GM19455 (cell line): ENCODE results near the gene ZNF480.
A peak's percentile ranks its signal among the peaks of the same experiment; 100 is the strongest.
"Not testable (repeated sequence)": the region's sequence is repeated elsewhere in the genome, so short reads cannot be mapped to it uniquely, and the experiment has no call there.

Experiments used
- ATAC-seq: cut with Tn5 transposase; IDR thresholded peaks from one replicate; pipeline ENCODE4 v1.9.1; 2021; ENCODE audit not compliant: unreplicated experiment

Gene ZNF480

DNA sequence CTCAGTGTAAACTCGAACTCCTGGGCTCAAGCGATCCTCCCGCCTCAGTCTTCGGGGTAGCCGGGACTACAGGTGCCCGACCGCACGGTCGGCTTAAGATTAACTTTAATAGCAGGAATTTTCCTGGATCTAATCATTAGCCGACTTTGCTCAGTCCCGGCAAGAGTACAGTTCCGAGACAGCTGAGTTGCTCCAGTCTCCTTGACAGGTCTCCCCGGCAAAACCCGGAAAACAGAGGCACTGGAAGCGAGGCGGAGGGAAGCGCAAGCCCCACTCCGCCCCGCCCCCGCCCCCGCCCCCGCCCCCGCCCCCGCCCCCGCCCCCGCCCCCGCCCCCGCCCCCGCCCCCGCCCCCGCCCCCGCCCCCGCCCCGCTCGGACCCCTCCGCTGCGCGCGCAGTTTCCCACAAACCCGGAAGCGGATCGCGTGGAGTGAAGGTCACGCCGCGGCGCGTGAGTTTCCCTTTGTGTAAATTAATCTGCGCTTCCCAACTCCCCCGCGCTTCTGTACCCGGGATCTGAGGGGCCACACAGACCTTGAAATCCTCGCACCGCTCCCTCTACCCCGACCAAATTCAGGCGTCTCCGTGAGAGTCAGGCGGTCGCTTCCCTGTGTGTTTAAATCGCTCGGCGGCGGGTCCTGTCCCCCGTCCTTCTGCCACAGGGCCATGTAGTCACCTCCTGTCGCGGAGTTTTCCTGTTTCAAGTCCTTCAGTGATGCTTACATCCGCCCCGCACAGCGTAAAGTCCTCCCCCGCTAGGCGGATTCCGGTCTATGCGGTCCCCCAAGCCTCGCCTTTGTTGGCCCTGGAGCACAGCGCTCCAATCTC lies at the start of gene ZNF480:
Gene ZNF480, plus strand, starts transcription at position 397 of the 828 bp plus-strand sequence. CDS start 3,244 bp downstream, outside the sequence.
- no peak for ATAC-seq

GRCh38 chr19:52248241-52248640 lies 48.7 kb upstream of the ZNF480 start:
- ATAC-seq: no peak

GRCh38 chr19:52258426-52258825 lies 38.5 kb upstream of the ZNF480 start:
- no peak for ATAC-seq

DNA sequence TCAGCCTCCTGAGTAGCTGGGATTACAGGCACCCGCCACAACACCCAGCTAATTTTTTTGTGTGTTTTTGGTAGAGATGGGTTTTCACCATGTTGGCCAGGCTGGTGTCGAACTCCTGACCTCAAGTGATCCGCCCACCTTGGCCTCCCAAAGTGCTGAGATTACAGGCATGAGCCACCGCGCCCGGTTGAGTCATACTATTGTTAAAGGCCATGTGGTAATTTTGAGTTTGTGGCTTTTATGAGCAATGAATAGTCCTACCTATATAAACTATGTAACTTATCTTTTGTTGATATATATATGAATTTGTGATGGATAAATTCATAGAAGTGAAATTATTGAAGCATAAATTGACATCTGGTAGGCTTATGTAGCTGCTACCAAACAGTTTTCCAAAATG lies 31.4 kb upstream of the ZNF480 start:
- ATAC-seq: not testable (repeated sequence)

- peak; percentile 88 for ATAC-seq
These were observed 27.4 kb upstream of the ZNF480 start, which contains the start of gene ZNF766 for GRCh38 chr19:52269338-52270261. ZNF766 (plus strand) TSS chr19:52269587; CDS start chr19:52269614, 27 bp downstream.

- ATAC-seq: no peak
These were observed 26.6 kb upstream of the ZNF480 start for GRCh38 chr19:52270266-52270885.

DNA sequence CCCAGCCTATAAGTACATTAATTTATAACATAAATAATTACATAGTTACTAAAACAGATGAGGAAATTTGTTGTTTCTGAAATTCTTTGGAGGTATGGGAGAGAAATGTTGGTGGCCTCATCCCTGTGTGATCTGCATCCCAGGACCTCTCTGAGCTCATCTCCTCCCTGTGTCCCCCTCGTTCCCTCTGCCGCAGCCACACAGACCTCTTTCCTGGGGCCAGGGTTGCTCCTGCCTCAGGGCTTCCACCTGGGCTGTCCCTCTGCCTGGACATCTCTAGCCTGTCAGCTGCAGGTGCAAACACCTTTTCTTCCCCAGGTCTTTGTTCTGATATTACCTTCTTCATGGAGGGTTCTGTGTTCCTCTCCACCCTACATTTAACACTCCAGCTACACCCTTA lies 23.7 kb upstream of the ZNF480 start:
- no peak for ATAC-seq

- ATAC-seq: no peak
These were observed 22.8 kb upstream of the ZNF480 start for GRCh38 chr19:52274191-52274590.

DNA sequence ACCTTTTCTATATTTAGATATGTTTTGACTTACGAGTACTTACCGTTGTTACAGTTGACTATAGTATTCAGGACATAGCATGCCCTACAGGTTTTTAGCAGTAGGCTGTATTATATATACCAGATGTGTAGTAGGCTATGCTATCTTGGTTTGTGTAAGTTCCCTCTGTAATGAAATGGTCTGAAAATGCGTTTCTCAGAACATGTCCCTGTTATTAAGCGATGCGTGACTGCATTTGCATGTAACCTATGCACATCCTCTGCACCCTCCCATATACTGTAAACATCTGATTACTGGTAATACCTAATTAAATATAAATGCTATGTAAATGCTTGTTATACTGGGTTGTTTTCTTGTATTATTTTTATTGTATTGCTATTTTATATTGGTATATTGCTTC lies 21.0 kb upstream of the ZNF480 start:
- no peak for ATAC-seq

DNA sequence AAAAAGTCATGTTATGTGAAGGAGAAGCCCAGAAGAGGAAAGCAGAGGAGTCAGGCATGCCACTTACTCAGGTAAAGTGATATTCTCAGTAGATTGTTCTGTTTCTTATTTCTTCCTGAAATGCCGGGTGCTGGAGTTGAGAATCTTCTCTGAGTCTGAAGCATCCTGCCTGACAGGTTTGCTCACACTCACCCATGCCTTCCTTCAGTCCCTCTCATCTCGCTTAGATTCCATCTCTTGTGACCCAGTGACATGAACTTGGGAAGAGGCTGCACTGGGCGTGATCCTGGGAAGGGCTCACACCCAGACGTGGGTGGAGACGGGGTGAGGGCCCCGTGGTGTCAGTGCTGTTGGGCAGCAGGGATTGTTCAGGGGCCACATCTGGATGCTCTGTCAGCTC lies 19.5 kb upstream of the ZNF480 start:
- no peak for ATAC-seq

DNA sequence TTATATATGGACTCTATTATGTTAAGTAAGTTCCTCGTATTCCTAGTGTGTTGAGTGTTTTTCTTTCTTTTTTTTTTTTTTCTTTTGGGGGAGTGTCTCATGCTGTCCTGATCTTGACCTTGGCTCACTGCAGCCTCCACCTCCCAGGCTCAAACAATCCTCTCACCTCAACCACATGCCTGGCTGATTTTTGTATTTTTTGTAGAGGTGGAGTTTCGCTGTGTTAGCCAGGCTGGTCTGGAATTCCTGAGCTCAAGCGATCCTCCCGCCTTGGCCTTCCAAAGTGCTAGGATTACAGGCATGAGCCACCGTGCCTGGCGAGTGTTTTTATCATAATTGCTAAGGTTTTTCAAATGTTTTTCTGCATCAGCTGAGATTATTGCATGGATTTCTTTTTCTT lies 10.7 kb upstream of the ZNF480 start:
- ATAC-seq: no peak

DNA sequence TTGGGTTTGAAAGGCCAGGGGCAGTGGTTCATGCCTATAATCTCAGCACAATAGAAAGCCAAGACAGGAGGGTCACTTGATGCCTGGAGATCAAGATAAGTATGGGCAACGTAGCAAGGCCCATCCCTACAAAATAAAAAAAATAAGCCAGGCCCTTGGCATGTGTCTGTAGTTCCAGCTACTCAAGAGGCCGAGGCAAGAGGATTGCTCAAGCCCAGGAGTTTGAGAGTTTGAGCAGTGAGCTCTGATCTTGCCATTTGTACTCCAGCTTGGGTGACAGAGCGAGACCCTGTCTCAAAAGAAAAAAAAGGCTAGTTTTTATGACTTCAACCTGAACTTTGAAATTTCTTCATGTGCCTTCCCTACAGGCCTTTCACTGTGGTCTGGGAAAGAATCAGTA lies 5.2 kb upstream of the ZNF480 start:
- no peak for ATAC-seq

GRCh38 chr19:52292946-52293345 lies 4.0 kb upstream of the ZNF480 start:
- not testable (repeated sequence) for ATAC-seq

DNA sequence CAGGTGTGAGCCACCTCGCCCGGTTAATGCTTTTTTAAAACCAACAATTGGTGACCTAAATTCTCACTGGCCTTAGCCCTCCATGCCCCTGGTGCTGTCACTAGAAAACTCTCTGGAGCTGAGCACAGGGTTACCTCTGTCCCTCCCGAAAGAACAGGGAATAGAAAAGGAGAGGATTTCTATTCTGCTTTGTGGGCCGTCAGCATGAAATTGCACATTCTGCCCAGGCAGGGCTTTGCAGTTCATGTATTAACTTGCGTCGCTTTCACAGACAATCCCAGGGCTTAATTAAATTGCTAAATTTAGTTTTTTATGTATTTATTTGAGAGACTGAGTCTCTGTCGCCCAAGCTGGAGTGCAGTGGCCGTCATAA lies 583 bp upstream of the ZNF480 start:
- no peak for ATAC-seq

DNA sequence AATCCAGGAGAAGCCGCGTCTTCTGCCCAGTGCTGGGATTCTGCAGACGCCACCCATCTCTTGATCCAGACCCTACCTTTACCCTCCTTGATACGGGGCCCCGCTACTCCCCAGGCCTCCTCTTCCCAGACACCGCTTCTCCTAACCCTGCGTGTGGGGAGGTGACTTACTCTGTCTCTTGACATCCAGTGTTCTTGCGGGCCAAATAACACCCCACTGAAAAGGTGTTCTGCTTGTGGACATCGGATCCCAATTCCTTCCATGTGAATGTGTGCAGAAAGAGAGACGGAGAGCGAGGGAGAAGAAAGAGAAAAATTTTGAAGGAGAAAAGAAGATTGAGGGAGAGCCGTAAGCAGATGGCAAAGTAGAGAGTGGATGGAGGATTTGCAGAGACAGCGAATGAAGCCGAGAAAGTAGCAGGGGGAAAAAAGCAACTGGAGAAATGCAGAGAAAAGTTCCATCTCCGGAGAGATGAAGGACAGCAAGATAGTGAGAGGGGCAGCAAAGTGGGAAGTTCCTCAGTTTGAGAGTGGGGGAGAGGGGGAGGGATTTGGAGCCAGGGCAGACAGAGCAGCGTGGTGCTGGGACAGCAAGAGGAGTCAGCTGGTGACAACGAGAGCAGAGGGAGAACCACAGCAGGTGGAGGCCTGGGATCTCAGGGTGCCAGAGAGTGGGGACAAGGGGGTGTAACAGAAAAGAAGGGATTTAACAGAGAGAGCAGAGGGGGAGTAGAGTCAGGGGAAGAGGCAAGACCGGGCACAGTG lies 814 bp downstream of the ZNF480 start:
- no peak for ATAC-seq

- ATAC-seq: no peak
These were observed 10.3 kb downstream of the ZNF480 start for GRCh38 chr19:52307275-52307674.

DNA sequence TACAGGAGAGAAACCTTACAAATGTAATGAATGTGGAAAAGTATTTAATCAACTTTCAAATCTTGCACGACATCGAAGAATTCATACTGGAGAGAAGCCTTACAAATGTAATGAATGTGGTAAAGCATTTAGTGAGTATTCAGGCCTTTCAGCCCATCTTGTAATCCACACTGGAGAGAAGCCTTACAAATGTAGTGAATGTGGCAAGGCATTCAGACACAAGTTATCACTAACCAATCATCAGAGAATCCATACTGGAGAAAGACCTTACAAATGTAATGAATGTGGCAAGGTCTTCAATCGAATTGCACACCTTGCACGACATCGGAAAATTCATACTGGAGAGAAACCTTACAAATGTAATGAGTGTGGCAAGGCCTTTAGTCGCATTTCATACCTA lies 25.5 kb downstream of the ZNF480 start:
- no peak for ATAC-seq

DNA sequence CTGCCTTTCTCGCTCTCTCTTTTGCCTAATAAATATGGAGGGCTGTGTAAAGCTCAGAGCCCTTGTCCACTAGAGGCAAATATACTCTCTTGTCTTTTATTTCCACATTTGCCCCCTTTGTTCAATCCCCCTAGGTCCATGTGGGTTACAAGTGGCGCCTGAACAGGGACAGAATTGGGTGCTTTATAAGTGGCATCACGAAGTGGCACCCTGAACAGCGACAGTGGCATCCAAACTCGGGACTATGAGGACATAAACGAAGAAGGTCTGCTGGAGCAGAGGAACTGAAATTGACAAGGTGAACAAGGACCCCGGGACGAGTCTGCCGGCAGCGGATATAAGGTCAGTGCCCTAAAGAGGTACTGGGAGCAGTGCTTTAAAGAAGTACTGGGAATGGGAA lies 34.8 kb downstream of the ZNF480 start:
- no peak for ATAC-seq

- no peak for ATAC-seq
These were observed 38.8 kb downstream of the ZNF480 start for GRCh38 chr19:52335768-52336116.

DNA sequence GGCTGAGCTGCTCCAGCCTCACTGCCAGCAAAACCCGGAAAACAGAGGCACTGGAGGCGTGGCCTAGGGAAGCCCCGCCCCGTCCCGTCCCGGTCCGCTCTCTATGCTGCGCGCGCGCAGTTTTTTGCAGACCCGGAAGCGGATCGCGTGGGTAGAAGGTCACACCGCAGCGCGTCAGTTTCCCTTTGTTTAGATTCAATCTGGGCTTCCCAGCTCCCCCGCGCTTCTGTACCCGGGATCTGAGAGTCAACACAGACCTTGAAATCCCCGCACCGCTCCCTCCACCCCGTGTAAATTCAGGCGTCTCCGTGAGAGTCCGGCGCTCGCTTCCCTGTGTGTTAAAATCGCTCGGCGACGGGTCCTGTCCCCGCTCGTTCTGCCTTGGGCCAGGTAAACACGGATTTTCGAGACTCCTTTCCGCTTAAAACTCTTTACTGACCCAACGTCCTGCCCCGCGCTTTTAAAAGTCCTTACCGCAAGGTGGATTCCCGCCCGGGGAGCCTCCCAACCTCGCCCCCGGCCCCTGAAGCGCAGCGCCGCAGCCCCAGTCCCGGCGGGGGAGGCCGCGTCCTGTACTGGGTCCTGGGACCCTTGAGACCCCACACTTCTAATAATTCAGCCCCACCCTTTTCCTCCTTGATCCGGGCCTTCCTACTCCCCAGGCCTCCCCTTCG lies 39.3 kb downstream of the ZNF480 start, which contains the start of gene ZNF610:
Gene ZNF610, plus strand, starts transcription at position 127 of the 674 bp plus-strand sequence. CDS start 12,930 bp downstream, outside the sequence.
- peak; percentile 85 for ATAC-seq
